NCI-H2227 (cell line): Measurements from ENCODE around the gene DNAJC3.

Experiments
- DNase-seq: peaks from one replicate; lab custom pipeline; 2025; ENCODE audit not compliant: unreplicated experiment; lab: John Stamatoyannopoulos, UW

Gene DNAJC3

DNA sequence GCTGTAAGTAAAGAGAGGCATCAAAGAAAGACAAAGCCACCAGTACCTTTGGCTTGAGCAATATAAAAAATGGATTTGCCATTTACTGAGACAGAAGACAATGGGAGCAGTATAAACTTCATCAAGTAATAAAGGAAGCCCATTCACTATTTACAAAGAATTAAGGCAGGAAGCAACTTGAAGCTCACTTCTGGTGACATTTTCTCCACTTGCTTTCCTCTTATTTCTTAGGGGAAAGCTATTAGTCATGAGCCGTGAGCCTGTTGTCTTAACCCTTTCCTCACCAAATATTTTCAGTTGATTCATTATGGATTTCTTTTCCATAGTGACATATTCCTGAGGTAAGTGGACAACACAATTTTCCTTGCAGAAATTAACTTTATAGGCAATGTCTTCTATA, 156.8 kb downstream of the DNAJC3 start:
- DNase-seq = no peak

DNA sequence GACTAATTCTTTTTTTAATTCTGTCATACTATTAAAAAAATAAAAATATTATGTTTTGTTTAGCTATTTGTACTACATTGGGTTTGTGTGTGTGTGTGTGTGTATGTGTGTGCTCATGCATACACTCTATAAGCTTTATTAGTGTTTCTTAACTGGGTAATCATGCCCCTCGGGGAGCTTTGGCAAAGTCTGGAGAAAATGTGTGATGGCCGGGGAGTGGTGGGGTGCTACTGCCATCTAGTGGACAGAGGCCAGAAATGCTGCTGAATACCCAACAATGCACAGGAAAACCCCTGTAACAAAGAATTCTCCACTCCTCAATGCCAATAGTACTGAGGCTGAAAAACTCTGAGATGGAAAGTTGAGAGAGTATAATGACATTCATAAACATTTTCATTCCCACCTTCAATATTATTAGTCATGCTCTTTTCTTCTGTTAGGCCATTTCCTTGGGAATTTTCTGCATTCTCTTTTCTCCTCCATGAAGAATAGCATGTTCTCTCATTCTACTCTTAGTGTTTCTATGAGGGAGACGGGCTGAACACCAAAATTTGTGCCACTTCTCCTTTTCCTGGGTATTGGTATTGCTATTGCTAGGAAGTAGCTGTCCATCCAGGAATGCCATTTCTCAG, 157.3 kb downstream of the DNAJC3 start:
- DNase-seq = peak; percentile 50

DNA sequence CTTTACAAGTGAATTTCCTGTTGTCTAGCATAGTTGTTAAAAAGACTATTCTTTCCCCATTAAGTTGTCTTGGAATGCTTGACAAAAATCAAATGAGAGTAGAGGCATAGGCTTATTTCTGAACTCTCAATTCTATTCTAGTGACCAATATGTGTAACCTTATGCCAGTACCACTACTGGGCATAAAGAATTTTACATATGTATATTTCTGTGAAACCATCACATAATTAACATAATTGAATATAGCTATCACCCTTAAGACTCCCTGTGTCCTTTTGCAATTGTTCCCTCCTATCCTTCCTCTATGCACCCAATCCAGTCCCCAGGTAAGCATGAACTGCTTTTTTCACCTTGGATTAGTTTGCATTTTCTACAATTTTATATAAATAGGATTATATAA, 165.0 kb downstream of the DNAJC3 start:
- DNase-seq = no peak

DNA sequence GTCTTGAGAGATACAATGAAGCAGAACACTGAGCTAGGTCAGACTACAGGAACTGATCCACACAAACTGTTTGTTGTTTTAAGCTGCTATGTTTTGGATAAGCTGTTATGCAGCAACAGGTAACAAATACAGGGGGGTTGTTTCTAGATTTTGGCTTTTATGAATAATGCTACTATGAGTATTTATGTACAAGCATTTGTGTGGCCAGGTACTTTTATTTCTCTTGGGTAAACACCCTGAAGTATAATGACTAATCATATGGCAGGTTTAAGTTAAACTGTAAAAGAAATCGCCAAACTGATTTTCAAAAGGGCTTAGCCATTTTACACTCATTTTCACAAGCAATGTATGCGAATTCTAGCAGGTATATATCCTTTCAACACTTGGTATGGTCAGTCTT, 166.0 kb downstream of the DNAJC3 start:
- no peak for DNase-seq
